ENCODE results near the gene GARIN5A. TPM values are rescaled to one million over a fixed set of nuclear protein-coding genes. Genes with fewer than 3 reads are reported as not detected.

The GARIN5A gene
- total RNA-seq, 6 donors from 2014 or later: 2.4 to 10.1 (median 3.0) TPM; not detected in 1

GRCh38 chr19:50480281-50481111 is 3.8 kb upstream of the GARIN5A start:
- Histone ChIP-seq H3K27ac (no peak overlapping the region), H3K36me3 (peaks cover 23 to 68% (median 47%) of the 10 kb centered on the region in 4 donors), H3K4me3 (no peak overlapping the region), H3K27me3 (no peaks in the 10 kb centered on the region), H3K4me1 (peaks cover 11 to 27% (median 15%) of the 10 kb centered on the region in 4 donors), H3K9me3 (no peaks in the 10 kb centered on the region)
- 94% methylated on average over 21 to 37 of the region's 37 CpGs for WGBS, 2 donors
- TF ChIP-seq EP300 (IDR thresholded peaks at IDR 0.05): no peak
- TF ChIP-seq CTCF (IDR thresholded peaks at IDR 0.05): no peak
- TF ChIP-seq POLR2A (IDR thresholded peaks at IDR 0.05): no peak
- TF ChIP-seq POLR2AphosphoS5 (IDR thresholded peaks at IDR 0.05): no peak
- DNase-seq: peak in 1 of 2 donors; percentile 80
- ATAC-seq (ENCODE audit: low FRiP score in 2 of 2): no peak

DNA sequence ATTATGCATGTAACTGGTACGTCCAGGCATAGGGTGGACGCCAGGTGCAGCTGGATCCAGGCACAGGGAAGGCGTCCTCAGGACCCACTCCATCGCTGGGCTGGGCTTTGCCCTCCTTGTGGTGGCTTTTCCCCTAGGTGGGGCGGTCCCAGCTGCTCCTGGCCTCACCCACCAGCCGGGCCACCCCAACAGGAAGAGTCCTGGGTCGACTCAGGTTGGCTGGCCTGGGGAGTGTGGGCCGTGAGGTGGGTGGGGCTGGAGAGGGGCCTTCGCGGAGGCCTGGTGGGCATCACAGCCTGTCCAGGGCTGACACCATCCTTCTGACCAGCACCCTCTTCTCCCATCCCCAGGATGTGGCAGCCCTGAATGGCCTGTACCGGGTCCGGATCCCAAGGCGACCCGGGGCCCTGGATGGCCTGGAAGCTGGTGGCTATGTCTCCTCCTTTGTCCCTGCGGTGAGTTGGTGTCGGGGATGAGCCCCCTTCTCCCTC is 3.2 kb upstream of the GARIN5A start:
- peaks cover 11 to 27% (median 15%) of the 10 kb centered on the region in 4 donors for H3K4me1 ChIP-seq
- no peak for DNase-seq
- no peak for ATAC-seq (ENCODE audit: low FRiP score in 2 of 2)

GRCh38 chr19:50478901-50479715 is 2.5 kb upstream of the GARIN5A start:
- Histone ChIP-seq H3K27me3 (no peaks in the 10 kb centered on the region), H3K9me3 (no peaks in the 10 kb centered on the region), H3K4me1 (peaks cover 11 to 27% (median 15%) of the 10 kb centered on the region in 4 donors), H3K36me3 (peaks cover 23 to 61% (median 45%) of the 10 kb centered on the region in 4 donors), H3K4me3 (no peak overlapping the region), H3K27ac (no peak overlapping the region)
- DNase-seq (no peak), ATAC-seq (ENCODE audit: low FRiP score in 2 of 2) (no peak)
- TF ChIP-seq CTCF (IDR thresholded peaks at IDR 0.05) (peak in 2 of 6 experiments; percentile 14 to 16), POLR2AphosphoS5 (IDR thresholded peaks at IDR 0.05) (no peak)
- WGBS, 2 donors: 84 to 91% methylated on average over 11 to 19 of the region's 19 CpGs

More for the DNA sequence above, 3.2 kb upstream of the GARIN5A start:
- Histone ChIP-seq H3K27me3 (no peaks in the 10 kb centered on the region), H3K4me3 (no peak overlapping the region), H3K9me3 (no peaks in the 10 kb centered on the region), H3K27ac (no peak overlapping the region), H3K36me3 (peaks cover 23 to 63% (median 47%) of the 10 kb centered on the region in 4 donors)
- WGBS, 2 donors: 87 to 96% methylated on average over 7 to 16 of the region's 16 CpGs
- TF ChIP-seq POLR2A (IDR thresholded peaks at IDR 0.05) (no peak), POLR2AphosphoS5 (IDR thresholded peaks at IDR 0.05) (no peak), EP300 (IDR thresholded peaks at IDR 0.05) (no peak), CTCF (IDR thresholded peaks at IDR 0.05) (no peak)

DNA sequence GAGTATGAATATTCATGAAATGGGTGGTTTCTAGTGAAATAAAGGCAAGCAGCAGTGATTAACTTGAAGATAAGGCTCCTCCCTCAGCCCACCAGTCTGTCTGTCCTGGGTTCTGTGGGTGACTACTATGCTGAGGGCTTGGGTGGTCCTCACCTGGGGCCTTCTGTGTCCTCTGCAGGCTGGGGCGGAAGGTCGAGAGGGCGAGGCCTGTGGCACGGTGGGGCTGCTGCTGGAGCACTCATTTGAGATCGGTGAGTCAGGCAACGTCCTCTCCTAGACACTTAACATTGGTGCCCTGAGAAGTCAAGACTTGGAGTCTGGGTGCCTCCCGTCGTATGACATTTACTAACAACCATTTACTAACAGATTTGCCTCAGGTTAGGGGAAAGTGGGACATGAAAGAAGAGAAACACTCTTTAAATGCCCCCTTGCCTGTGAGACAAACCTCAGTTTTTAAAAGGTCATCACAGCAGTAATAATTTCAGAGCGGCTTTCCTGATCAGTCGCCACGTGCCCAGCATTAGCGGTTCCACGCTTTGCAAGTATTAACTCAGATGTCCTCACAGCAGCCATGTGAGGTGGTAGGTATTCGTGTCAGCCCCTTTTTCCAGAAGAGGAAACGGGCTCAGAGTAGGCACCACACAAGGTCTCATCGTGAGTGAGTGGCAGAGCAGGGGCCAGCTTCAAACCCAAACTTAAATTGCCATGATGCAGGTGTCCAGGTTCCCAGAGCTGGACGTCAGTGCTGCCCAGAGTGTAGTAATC is 1.3 kb upstream of the GARIN5A start:
- H3K27me3 ChIP-seq: no peaks in the 10 kb centered on the region
- H3K36me3 ChIP-seq: peaks cover 23 to 51% (median 39%) of the 10 kb centered on the region in 4 donors
- no peaks in the 10 kb centered on the region for H3K9me3 ChIP-seq
- no peak for ATAC-seq (ENCODE audit: low FRiP score in 2 of 2)
- no peak for TF ChIP-seq POLR2AphosphoS5 (IDR thresholded peaks at IDR 0.05)
- no peak for TF ChIP-seq CTCF (IDR thresholded peaks at IDR 0.05)
- TF ChIP-seq EP300 (IDR thresholded peaks at IDR 0.05): no peak
- no peak for TF ChIP-seq POLR2A (IDR thresholded peaks at IDR 0.05)
- no peak overlapping the region for H3K27ac ChIP-seq
- H3K4me1 ChIP-seq: peaks cover 11 to 27% (median 15%) of the 10 kb centered on the region in 4 donors
- WGBS, 2 donors: 91 to 94% methylated on average over 16 to 17 of the region's 17 CpGs
- H3K4me3 ChIP-seq: peak overlapping the region in 1 of 4 donors; percentile 100
- no peak for DNase-seq
